IMR-90 (cell line): ENCODE measurements around the gene RYR3. TPM values are rescaled to one million over a fixed set of nuclear protein-coding genes. Genes with fewer than 3 reads are reported as not detected.

ENCODE experiments used
- ATAC-seq: fragments of 200-7000 bp; cut with Tn5 transposase; 2 replicates; pipeline ENCODE4 v1.9.1; 2020; ENCODE audit warnings: low read depth, mild to moderate bottlenecking, moderate library complexity
- BruUV-seq: library from RNA; stranded (reverse); fragments of 400-500 nt; replicated peaks from 2 replicates; lab custom pipeline; 2021; lab: Mats Ljungman, UMichigan
- CTCF ChIA-PET: fragments of 300-600 bp; formaldehyde crosslinking; extraction: SDS; loops from one replicate; lab custom pipeline; 2021; ENCODE audit warnings: antibody characterized with exemption; lab: Yijun Ruan, JAX
- POLR2A ChIA-PET: fragments of 300-600 bp; sonication (Branson Sonifier 250); formaldehyde crosslinking; loops from one replicate; lab custom pipeline; 2022; ENCODE audit warnings: antibody characterized with exemption; ENCODE audit not compliant: unreplicated experiment; lab: Charles Lee
- DNase-seq: peaks from one replicate; pipeline ENCODE4 v3.0.0; 2013
- H2AFZ ChIP-seq: replicated peaks from 2 replicates; pipeline ENCODE3; 2013; ENCODE audit warnings: low read length, mild to moderate bottlenecking; ENCODE audit not compliant: poor library complexity
- H2AK5ac ChIP-seq: 2 replicates; pipeline ENCODE4 v1.6.1; 2013; ENCODE audit warnings: low read depth, low read length, inconsistent platforms
- H2AK9ac ChIP-seq: replicated peaks from 2 replicates; pipeline ENCODE3; 2013; ENCODE audit warnings: mild to moderate bottlenecking, low read depth, low read length, moderate library complexity; ENCODE audit not compliant: poor library complexity
- H2BK120ac ChIP-seq: 2 replicates; pipeline ENCODE4 v1.6.1; 2013; ENCODE audit warnings: low read depth, low read length, inconsistent platforms
- H2BK15ac ChIP-seq: 3 replicates; pipeline ENCODE4 v1.6.1; 2013; ENCODE audit warnings: low read depth, low read length, inconsistent platforms
- H2BK20ac ChIP-seq: 2 replicates; pipeline ENCODE4 v1.6.1; 2013; ENCODE audit warnings: low read depth, mild to moderate bottlenecking, inconsistent platforms, low read length, moderate library complexity
- H2BK5ac ChIP-seq: 2 replicates; pipeline ENCODE4 v1.6.1; 2013; ENCODE audit warnings: mild to moderate bottlenecking, low read depth, low read length, inconsistent platforms; ENCODE audit not compliant: poor library complexity, severe bottlenecking
- H3K14ac ChIP-seq: replicated peaks from 2 replicates; pipeline ENCODE4 v1.6.1; 2013; ENCODE audit warnings: low read depth, low read length, inconsistent platforms
- H3K18ac ChIP-seq: 2 replicates; pipeline ENCODE4 v1.6.1; 2013; ENCODE audit warnings: low read depth, low read length, control low read depth
- H3K23ac ChIP-seq: 2 replicates; pipeline ENCODE4 v1.6.1; 2013; ENCODE audit warnings: low read depth, low read length, inconsistent platforms
- H3K27ac ChIP-seq: 2 replicates; pipeline ENCODE4 v1.5.1; 2013; ENCODE audit warnings: mild to moderate bottlenecking, control low read depth, low read length; ENCODE audit not compliant: insufficient read depth
- H3K27me3 ChIP-seq: 2 replicates; pipeline ENCODE4 v1.6.1; 2013; ENCODE audit warnings: low read length; ENCODE audit not compliant: control insufficient read depth, insufficient read depth
- H3K36me3 ChIP-seq: 2 replicates; pipeline ENCODE4 v1.6.1; 2013; ENCODE audit warnings: low read length, mixed read lengths; ENCODE audit not compliant: control insufficient read depth, insufficient read depth
- H3K4ac ChIP-seq: 2 replicates; pipeline ENCODE4 v1.6.1; 2013; ENCODE audit warnings: low read depth, low read length, inconsistent platforms
- H3K4me1 ChIP-seq: 2 replicates; pipeline ENCODE4 v1.6.1; 2013; ENCODE audit warnings: low read length, mixed read lengths; ENCODE audit not compliant: control insufficient read depth, insufficient read depth
- H3K4me2 ChIP-seq: 2 replicates; pipeline ENCODE4 v1.6.1; 2013; ENCODE audit warnings: low read depth, mild to moderate bottlenecking, control low read depth, low read length, moderate library complexity
- H3K4me3 ChIP-seq: 2 replicates; pipeline ENCODE4 v1.5.1; 2013; ENCODE audit warnings: low read depth, mild to moderate bottlenecking, control low read depth, low read length, moderate library complexity; ENCODE audit not compliant: insufficient read depth
- H3K56ac ChIP-seq: 2 replicates; pipeline ENCODE4 v1.6.1; 2013; ENCODE audit warnings: low read length, inconsistent platforms; ENCODE audit not compliant: insufficient read depth; ENCODE audit errors: extremely low read depth
- H3K79me1 ChIP-seq, 2 experiments: 2 replicates each; pipeline ENCODE4 v1.6.1; 2013; ENCODE audit warnings: low read length in 2 of 2, inconsistent platforms in 1 of 2, low read depth in 1 of 2
- H3K9ac ChIP-seq: 2 replicates; pipeline ENCODE4 v1.6.1; 2013; ENCODE audit warnings: low read depth, low read length, control low read depth
- H3K9me1 ChIP-seq: 2 replicates; pipeline ENCODE4 v1.6.1; 2013; ENCODE audit warnings: low read length, inconsistent platforms; ENCODE audit not compliant: insufficient read depth
- H3K9me3 ChIP-seq: 2 replicates; pipeline ENCODE4 v1.6.1; 2013; ENCODE audit warnings: low read length; ENCODE audit not compliant: control insufficient read depth, insufficient read depth
- H4K20me1 ChIP-seq: 2 replicates; pipeline ENCODE4 v1.6.1; 2013; ENCODE audit warnings: low read length, inconsistent platforms; ENCODE audit not compliant: insufficient read depth
- H4K5ac ChIP-seq: 2 replicates; pipeline ENCODE4 v1.6.1; 2013; ENCODE audit warnings: mild to moderate bottlenecking, low read depth, low read length, control low read depth
- H4K8ac ChIP-seq, 2 experiments: 2 replicates each; pipeline ENCODE4 v1.6.1; 2013; ENCODE audit warnings: low read depth in 2 of 2, low read length in 2 of 2, control low read depth in 1 of 2, inconsistent platforms in 1 of 2
- H4K91ac ChIP-seq: 2 replicates; pipeline ENCODE4 v1.6.1; 2013; ENCODE audit warnings: low read depth, low read length, inconsistent platforms; ENCODE audit not compliant: insufficient read depth
- BHLHE40 ChIP-seq: fragments of 150-350 bp; IDR thresholded peaks from 2 replicates; pipeline ENCODE4 v1.6.1; 2016; ENCODE audit warnings: mild to moderate bottlenecking, low read depth, low read length
- CEBPB ChIP-seq: IDR thresholded peaks from 2 replicates; pipeline ENCODE4 v1.6.1; 2012; ENCODE audit warnings: low read depth, low read length, improper control_type of control experiment
- CHD1 ChIP-seq: IDR thresholded peaks from 2 replicates; pipeline ENCODE4 v1.6.1; 2012; ENCODE audit warnings: low read depth, low read length, improper control_type of control experiment
- CTCF ChIP-seq: conservative IDR thresholded peaks from 2 replicates; pipeline ENCODE4 v1.5.1; 2012; ENCODE audit warnings: mild to moderate bottlenecking, low read depth, low read length, improper control_type of control experiment
- ELK1 ChIP-seq: fragments of 150-350 bp; IDR thresholded peaks from 2 replicates; pipeline ENCODE4 v1.6.1; 2016; ENCODE audit warnings: low read depth, mild to moderate bottlenecking, low read length, moderate library complexity, borderline replicate concordance
- FOS ChIP-seq: fragments of 150-350 bp; IDR thresholded peaks from 2 replicates; pipeline ENCODE4 v1.6.1; 2016; ENCODE audit warnings: low read depth, low read length
- MAFK ChIP-seq: IDR thresholded peaks from 2 replicates; pipeline ENCODE4 v1.6.1; 2012; ENCODE audit warnings: low read depth, low read length, improper control_type of control experiment
- MAZ ChIP-seq: IDR thresholded peaks from 2 replicates; pipeline ENCODE4 v1.6.1; 2012; ENCODE audit warnings: low read depth, mild to moderate bottlenecking, low read length, improper control_type of control experiment, moderate library complexity, borderline replicate concordance
- MXI1 ChIP-seq: IDR thresholded peaks from 2 replicates; pipeline ENCODE4 v1.6.1; 2012; ENCODE audit warnings: low read depth, mild to moderate bottlenecking, low read length, moderate library complexity, borderline replicate concordance
- NFE2L2 ChIP-seq: fragments of 150-350 bp; IDR thresholded peaks from 2 replicates; pipeline ENCODE4 v1.6.1; 2016; ENCODE audit warnings: low read depth, mild to moderate bottlenecking, low read length
- POLR2A ChIP-seq: IDR thresholded peaks from 2 replicates; pipeline ENCODE4 v1.6.1; 2012; ENCODE audit warnings: mild to moderate bottlenecking, low read depth, low read length
- RAD21 ChIP-seq: IDR thresholded peaks from 2 replicates; pipeline ENCODE4 v1.6.1; 2012; ENCODE audit warnings: low read length, improper control_type of control experiment
- RCOR1 ChIP-seq: IDR thresholded peaks from 2 replicates; pipeline ENCODE4 v1.6.1; 2012; ENCODE audit warnings: mild to moderate bottlenecking, low read length, improper control_type of control experiment; ENCODE audit not compliant: insufficient replicate concordance
- RFX5 ChIP-seq: IDR thresholded peaks from 2 replicates; pipeline ENCODE4 v1.8.0; 2012; ENCODE audit warnings: low read depth, mild to moderate bottlenecking, low read length, moderate library complexity
- SMC3 ChIP-seq: fragments of 150-350 bp; IDR thresholded peaks from 2 replicates; pipeline ENCODE4 v1.6.1; 2016; ENCODE audit warnings: low read depth, mild to moderate bottlenecking, antibody characterized with exemption, low read length, moderate library complexity
- USF2 ChIP-seq: fragments of 150-350 bp; IDR thresholded peaks from 2 replicates; pipeline ENCODE4 v1.6.1; 2017; ENCODE audit warnings: mild to moderate bottlenecking, antibody characterized with exemption, low read length, low read depth
- WGBS, 2 experiments: methylation state at CpG; one replicate each; pipeline versions ENCODE4 v1.1.5 to v1.1.7; 2013; ENCODE audit warnings: missing lambda C conversion rate in 2 of 2; ENCODE audit not compliant: insufficient read length in 1 of 2; ENCODE audit errors: extremely low coverage in 2 of 2; 5-methylcytosine and 5-hydroxymethylcytosine counted together
- dilution Hi-C: fragments of 300-500 bp; cut with HindIII; formaldehyde crosslinking; loops from one replicate; pipeline ENCODE4 v1.14.3; 2018; ENCODE audit warnings: low sequenced_read_pairs; ENCODE audit not compliant: unreplicated experiment
- in situ Hi-C: fragments of 300-500 bp; cut with MboI; formaldehyde crosslinking; loops from 3 replicates; pipeline ENCODE4 v1.14.3; 2019; ENCODE audit warnings: low sequenced_read_pairs, inconsistent platforms, mixed read lengths
- intact Hi-C: fragments of 100-400 bp; cut with micrococcal nuclease; formaldehyde crosslinking; loops from 2 replicates; pipeline ENCODE4 v1.10.0; 2022
- polyA plus RNA-seq, 3 experiments: library from polyadenylated mRNA; depleted of rRNA; stranded (reverse); fragments of >200 nt; gene quantifications; 2 replicates each; pipeline ENCODE4 v1.2.3, GENCODE V29; 2012; ENCODE audit warnings: low replicate concordance in 1 of 3
- total RNA-seq: library from RNA; depleted of rRNA; stranded (reverse); fragments of >200 nt; gene quantifications from 2 replicates; pipeline ENCODE4 v1.2.3, GENCODE V29; 2012

Gene RYR3
- total and polyA plus RNA-seq, 2 of the 4 experiments (the other 2 are of a cell fraction): 0.18 TPM; not detected in 1

- no peak overlapping the region for H3K23ac ChIP-seq
- no peak overlapping the region for H2BK5ac ChIP-seq
- H2AK5ac ChIP-seq: no peak overlapping the region
- no peak overlapping the region for H2BK15ac ChIP-seq
- no TSS peak for BruUV-seq
- no peaks in the 10 kb centered on the region for H3K9me1 ChIP-seq
- no peak overlapping the region for H3K56ac ChIP-seq
- no peak overlapping the region for H4K91ac ChIP-seq
- no peak overlapping the region for H3K9ac ChIP-seq
- H4K8ac ChIP-seq: no peak overlapping the region
- no peaks in the 10 kb centered on the region for H3K79me1 ChIP-seq
- WGBS, 2 experiments: no CpG with 5 or more reads among the region's 3 CpGs
- no peak overlapping the region for H2BK120ac ChIP-seq
- no peaks in the 10 kb centered on the region for H3K27me3 ChIP-seq
- intact Hi-C loops (no loop called here), in situ Hi-C loops (no loop called here), dilution Hi-C loops (no loop called here)
- no peak overlapping the region for H3K4me3 ChIP-seq
- no peak overlapping the region for H2AK9ac ChIP-seq
- H2BK20ac ChIP-seq: no peak overlapping the region
- POLR2A ChIA-PET: no interaction called here
- ATAC-seq (no peak), DNase-seq (no peak)
- no peak overlapping the region for H3K14ac ChIP-seq
- TF ChIP-seq BHLHE40 (no peak), POLR2A (no peak), CEBPB (no peak), MAZ (no peak), RAD21 (no peak), MXI1 (no peak), RFX5 (no peak), ELK1 (no peak), CTCF (no peak), USF2 (no peak), FOS (no peak), NFE2L2 (no peak), SMC3 (no peak), CHD1 (no peak), MAFK (no peak), RCOR1 (no peak)
- CTCF ChIA-PET: no interaction called here
- H4K5ac ChIP-seq: no peak overlapping the region
- no peaks in the 10 kb centered on the region for H4K20me1 ChIP-seq
- no peaks in the 10 kb centered on the region for H3K4me1 ChIP-seq
- no peaks in the 10 kb centered on the region for H3K9me3 ChIP-seq
- H3K18ac ChIP-seq: no peak overlapping the region
- no peak overlapping the region for H3K4ac ChIP-seq
- no peak overlapping the region for H3K27ac ChIP-seq
- H2AFZ ChIP-seq: no peak overlapping the region
- no peaks in the 10 kb centered on the region for H3K36me3 ChIP-seq
- H3K4me2 ChIP-seq: no peak overlapping the region
Measured at GRCh38 chr15:33543957-33544356, 233.2 kb downstream of the RYR3 start.
